ENCODE results near the gene PITX2.

Gene PITX2

GRCh38 chr4:110614976-110615352 lies 7.9 kb downstream of the PITX2 start:
- no peak overlapping the region for H3K4me3 ChIP-seq (ENCODE audit: low read depth, low read length)
- no peak for TF ChIP-seq ZNF48 (tag by site-specific recombination; IDR thresholded peaks at IDR 0.05)
- TF ChIP-seq ZNF768 (tag by site-specific recombination; IDR thresholded peaks at IDR 0.05), result no peak
- TF ChIP-seq ZNF624 (tag by site-specific recombination; IDR thresholded peaks at IDR 0.05), result no peak
- no peak for TF ChIP-seq GLI4 (tag by site-specific recombination; IDR thresholded peaks at IDR 0.05)
- TF ChIP-seq HIC1 (tag by site-specific recombination; IDR thresholded peaks at IDR 0.05), result no peak
- no peak for TF ChIP-seq ZIC2 (tag by site-specific recombination; IDR thresholded peaks at IDR 0.05)
- TF ChIP-seq ZNF658 (tag by site-specific recombination; IDR thresholded peaks at IDR 0.05), result no peak
- no peak for TF ChIP-seq ZNF791 (tag by site-specific recombination; IDR thresholded peaks at IDR 0.05)
- TF ChIP-seq ZNF843 (tag by site-specific recombination; IDR thresholded peaks at IDR 0.05), result no peak
- TF ChIP-seq ZNF600 (tag by site-specific recombination; IDR thresholded peaks at IDR 0.05), result no peak
- TF ChIP-seq SP3 (tag by site-specific recombination; IDR thresholded peaks at IDR 0.05), result no peak
- no peak for TF ChIP-seq ZNF157 (tag by site-specific recombination; IDR thresholded peaks at IDR 0.05)
- no peak for TF ChIP-seq ZNF121 (tag by site-specific recombination; IDR thresholded peaks at IDR 0.05)
- TF ChIP-seq GFI1B (tag by site-specific recombination; IDR thresholded peaks at IDR 0.05), result no peak
- TF ChIP-seq ZNF610 (tag by site-specific recombination; IDR thresholded peaks at IDR 0.05; ENCODE audit: borderline replicate concordance), result no peak
- no peak for TF ChIP-seq ZNF544 (tag by site-specific recombination; IDR thresholded peaks at IDR 0.05)
- no peak for TF ChIP-seq ZFHX2 (tag by site-specific recombination; conservative IDR thresholded peaks at IDR 0.05)
- TF ChIP-seq ZSCAN23 (tag by site-specific recombination; IDR thresholded peaks at IDR 0.05), result no peak
- TF ChIP-seq ZBTB6 (tag by site-specific recombination; IDR thresholded peaks at IDR 0.05), result no peak
- TF ChIP-seq ZNF510 (tag by site-specific recombination; IDR thresholded peaks at IDR 0.05; ENCODE audit: insufficient replicate concordance), result no peak
- no peaks in the 10 kb centered on the region for H3K9me3 ChIP-seq (ENCODE audit: control insufficient read depth, insufficient read depth, low read depth, low read length)
- H3K4me1 ChIP-seq (ENCODE audit: control insufficient read depth, insufficient read depth, low read length), result no peaks in the 10 kb centered on the region
- H3K27ac ChIP-seq (ENCODE audit: extremely low read depth, low read depth, low read length), result no peak overlapping the region
- POLR2A ChIA-PET, result no interaction called here
- H3K36me3 ChIP-seq (ENCODE audit: control insufficient read depth in 2 of 2, insufficient read depth in 1 of 2, low read length in 2 of 2), result peaks cover 0 to 28% of the 10 kb centered on the region in 2 experiments; a peak in 1 of 3 replicates
- CTCF ChIA-PET, result no interaction called here

GRCh38 chr4:110614173-110614963 lies 8.5 kb downstream of the PITX2 start:
- TF ChIP-seq IKZF3 (tag by site-specific recombination; IDR thresholded peaks at IDR 0.05) (no peak), BCL11A (tag by site-specific recombination; IDR thresholded peaks at IDR 0.05; ENCODE audit: low read depth) (no peak), ZNF214 (tag by site-specific recombination; IDR thresholded peaks at IDR 0.05; ENCODE audit: borderline replicate concordance) (no peak)
- H3K9me3 ChIP-seq (ENCODE audit: control insufficient read depth, insufficient read depth, low read depth, low read length), result no peaks in the 10 kb centered on the region
- no peak overlapping the region for H3K27ac ChIP-seq (ENCODE audit: extremely low read depth, low read depth, low read length)
- ChIA-PET POLR2A (no interaction called here), CTCF (interaction anchor here (0.7 kb wide), 1 partner anchor 78 kb away, joined by 3 read pairs; no protein-coding TSS in a partner anchor)
- H3K36me3 ChIP-seq (ENCODE audit: control insufficient read depth in 2 of 2, insufficient read depth in 1 of 2, low read length in 2 of 2), result peaks cover 0 to 23% of the 10 kb centered on the region in 2 experiments; a peak in 1 of 3 replicates
- no peak overlapping the region for H3K4me3 ChIP-seq (ENCODE audit: low read depth, low read length)
- H3K4me1 ChIP-seq (ENCODE audit: control insufficient read depth, insufficient read depth, low read length), result no peaks in the 10 kb centered on the region
